Heart left ventricle (tissue), 16 donors: ENCODE data around the gene SASH3. TPM values are rescaled to one million over a fixed set of nuclear protein-coding genes. Genes with fewer than 3 reads are reported as not detected.

Experiments
- ATAC-seq, 4 donors: fragments of 200-7000 bp; cut with Tn5 transposase; one replicate each; pipeline ENCODE4 v1.9.1; 2020 to 2022; ENCODE audit warnings: moderate library complexity in 4 of 4, mild to moderate bottlenecking in 3 of 4, moderate number of reproducible peaks in 1 of 4
- DNase-seq, 5 donors: peaks; one replicate each; pipeline ENCODE4 v3.0.0-alpha.2; 2020
- H3K27ac ChIP-seq, 12 donors: fragments of 200-600 bp; sonication (generic) in 4 of 12; one replicate each; pipeline versions ENCODE4 v1.5.0 to v1.8.0; 2016 to 2022; ENCODE audit warnings: mild to moderate bottlenecking in 2 of 12
- H3K27me3 ChIP-seq, 9 donors: fragments of 200-600 bp; sonication (generic) in 2 of 9; one replicate each; pipeline versions ENCODE4 v1.5.1 to v1.8.0; 2016 to 2022; ENCODE audit warnings: mild to moderate bottlenecking in 3 of 9
- H3K36me3 ChIP-seq, 9 donors: fragments of 200-600 bp; sonication (generic) in 2 of 9; one replicate each; pipeline versions ENCODE4 v1.5.0 to v1.8.0; 2018 to 2022; ENCODE audit warnings: mild to moderate bottlenecking in 2 of 9
- H3K4me1 ChIP-seq, 12 donors: fragments of 200-600 bp; sonication (generic) in 4 of 12; one replicate each; pipeline versions ENCODE4 v1.5.0 to v1.8.0; 2016 to 2022; ENCODE audit warnings: mild to moderate bottlenecking in 3 of 12
- H3K4me3 ChIP-seq, 12 donors: fragments of 200-600 bp; sonication (generic) in 4 of 12; one replicate each; pipeline versions ENCODE4 v1.5.0 to v1.8.0; 2017 to 2022; ENCODE audit warnings: mild to moderate bottlenecking in 9 of 12, moderate library complexity in 4 of 12
- H3K9me3 ChIP-seq, 12 donors: fragments of 200-600 bp; sonication (generic) in 4 of 12; one replicate each; pipeline versions ENCODE4 v1.5.0 to v1.8.0; 2016 to 2022; ENCODE audit warnings: mild to moderate bottlenecking in 1 of 12
- CTCF ChIP-seq, 12 donors: fragments of 200-600 bp; sonication (generic) in 4 of 12; IDR thresholded peaks; one replicate each; pipeline versions ENCODE4 v1.5.0 to v1.8.0; 2018 to 2022; ENCODE audit warnings: antibody characterized with exemption in 12 of 12, mild to moderate bottlenecking in 5 of 12
- POLR2A ChIP-seq, 2 donors: fragments of 450-650 bp; IDR thresholded peaks; one replicate each; pipeline ENCODE4 v1.6.1; 2017; ENCODE audit warnings: antibody characterized with exemption in 2 of 2, mild to moderate bottlenecking in 2 of 2, moderate library complexity in 2 of 2
- WGBS, 4 donors: extraction: QIAGEN DNeasy Blood & Tissue Kit in 2 of 4; methylation state at CpG; one replicate each; pipeline versions ENCODE4 v1.1.5 to v1.1.7; 2013 to 2018; 5-methylcytosine and 5-hydroxymethylcytosine counted together
- intact Hi-C, 10 donors: fragments of 100-400 bp; cut with DNase I; formaldehyde crosslinking; loops; one replicate each; pipeline versions ENCODE4 v1.11.1 to v1.14.2; 2022
- polyA plus RNA-seq, 2 donors: library from polyadenylated mRNA; stranded (reverse); fragments of 200-250 nt; gene quantifications; one replicate each; pipeline ENCODE4 v1.2.3, GENCODE V29; 2013
- total RNA-seq, 9 donors: library from RNA; depleted of rRNA in 2 of 9; stranded (reverse); fragments of >200 nt in 2 of 9; fragmentation: NEBNext Ultra II Directional in 3 of 9; extraction: Animal tissue kit (Norgen Biotek cat#: 25700) in 3 of 9; gene quantifications; one replicate each; pipeline versions ENCODE4 v1.1.0 to v1.2.4, GENCODE V29; 2016 to 2023
- donor health status: ischemic (EF 13 %, LVEDD 7.1; RV severe dilation, severe dysfunction).
- donor health status: healthy with polysubstance abuse.
- donor health status: DM: no; HTN: yes; CAD: no.
- donor health status: DM: no; HTN: no; CAD: no.
- donor health status: ischemic (EF 25% LVEDD 6.9; RV normal size, moderate dysfunction).
- donor health status: ischemic (EF 25% LVEDD 5.7; RV mildly dilated, moderate dysfunction).
- donor health status: healthy.
- donor health status: DM: yes; HTN: yes; CAD: no.
- donor health status: ischemic (EF 35%, LVEDD 5.7; RV mildly dilated, moderate dysfunction).
- donor health status: nonischemic (EF 11% LVEDD 7.7; RV severe dilation, severe dysfunction).
- donor health status: DM: yes; HTN: yes; CAD: no.
- donor health status: PGD.
- donor health status: ischemic (EF 29% LVEDD 5.4; RV normal size, mild dysfunction).
- donor health status: nonischemic (EF 23%, LVEDD 6.1; RV moderate dilation, normal function).

Gene SASH3
- total and polyA plus RNA-seq, 11 donors, result 0.61 to 27.8 (median 1.6) TPM

GRCh38 chrX:129780441-129781105, 824 bp downstream of the SASH3 start:
- H3K36me3 ChIP-seq, result no peaks in the 10 kb centered on the region
- peak overlapping the region in 8 of 12 donors; percentile 5 to 64 (median 34) for H3K4me3 ChIP-seq
- ATAC-seq, result peak in 1 of 4 donors; percentile 12
- no peaks in the 10 kb centered on the region for H3K9me3 ChIP-seq
- H3K4me1 ChIP-seq, result peaks cover 0 to 42% (median 0%) of the 10 kb centered on the region in 12 donors
- 81 to 92% (median 85%) methylated on average over 6 of the region's 6 CpGs for WGBS, 4 donors
- TF ChIP-seq CTCF (IDR thresholded peaks at IDR 0.05) (no peak), POLR2A (IDR thresholded peaks at IDR 0.05) (no peak)
- H3K27me3 ChIP-seq, result no peaks in the 10 kb centered on the region
- intact Hi-C loops, result no loop called here
- H3K27ac ChIP-seq, result peak overlapping the region in 2 of 12 donors; percentile 26 to 87
- no peak for DNase-seq

- Histone ChIP-seq H3K36me3 (no peaks in the 10 kb centered on the region), H3K4me1 (peaks cover 0 to 48% (median 0%) of the 10 kb centered on the region in 12 donors), H3K9me3 (no peaks in the 10 kb centered on the region), H3K27me3 (no peaks in the 10 kb centered on the region), H3K4me3 (peak overlapping the region in 7 of 12 donors; percentile 5 to 64 (median 32)), H3K27ac (peak overlapping the region in 2 of 12 donors; percentile 26 to 87)
- WGBS, 4 donors, result 64 to 82% (median 74%) methylated on average over 7 to 8 of the region's 8 CpGs
- ATAC-seq (peak in 3 of 4 donors; percentile 35 to 71 (median 52)), DNase-seq (peak in 4 of 5 donors; percentile 19 to 71 (median 43))
- intact Hi-C loops, result no loop called here
- TF ChIP-seq CTCF (IDR thresholded peaks at IDR 0.05) (no peak), POLR2A (IDR thresholded peaks at IDR 0.05) (no peak)
Observed at GRCh38 chrX:129781134-129781672, 1.5 kb downstream of the SASH3 start.

GRCh38 chrX:129781680-129782495, 2.1 kb downstream of the SASH3 start:
- intact Hi-C loops, result no loop called here
- no peak for DNase-seq
- Histone ChIP-seq H3K27ac (peak overlapping the region in 1 of 12 donors; percentile 87), H3K4me1 (peaks cover 0 to 44% (median 0%) of the 10 kb centered on the region in 12 donors), H3K36me3 (no peaks in the 10 kb centered on the region), H3K27me3 (no peaks in the 10 kb centered on the region), H3K4me3 (peak overlapping the region in 2 of 12 donors; percentile 7 to 64), H3K9me3 (no peaks in the 10 kb centered on the region)
- ATAC-seq, result no peak
- 72 to 92% (median 83%) methylated on average over 8 to 10 of the region's 10 CpGs for WGBS, 4 donors
- no peak for TF ChIP-seq POLR2A (IDR thresholded peaks at IDR 0.05)
- no peak for TF ChIP-seq CTCF (IDR thresholded peaks at IDR 0.05)

- Histone ChIP-seq H3K27ac (peak overlapping the region in 1 of 12 donors; percentile 87), H3K9me3 (no peaks in the 10 kb centered on the region), H3K4me3 (peak overlapping the region in 1 of 12 donors; percentile 64), H3K27me3 (no peaks in the 10 kb centered on the region), H3K4me1 (peaks cover 0 to 36% (median 0%) of the 10 kb centered on the region in 12 donors), H3K36me3 (no peaks in the 10 kb centered on the region)
- intact Hi-C loops, result no loop called here
- DNase-seq, result no peak
- WGBS, 4 donors, result 75 to 82% (median 80%) methylated on average over 4 of the region's 4 CpGs
- ATAC-seq, result no peak
- TF ChIP-seq POLR2A (IDR thresholded peaks at IDR 0.05) (no peak), CTCF (IDR thresholded peaks at IDR 0.05) (no peak)
Observed at GRCh38 chrX:129782706-129783105, 3.0 kb downstream of the SASH3 start.
